GM19372 (cell line): ENCODE data around the gene RNASE1.
"Not testable (repeated sequence)": the region's sequence is repeated elsewhere in the genome, so short reads cannot be mapped to it uniquely, and the experiment has no call there.

Source experiments
- ATAC-seq: cut with Tn5 transposase; IDR thresholded peaks from one replicate; pipeline ENCODE4 v1.9.1; 2021; ENCODE audit warnings: mild to moderate bottlenecking, low read depth, moderate library complexity; ENCODE audit not compliant: unreplicated experiment

The RNASE1 gene

GRCh38 chr14:20802341-20803084 is at the start of gene RNASE1:
TSS of gene RNASE1 (minus strand) at chr14:20802844. CDS start at chr14:20802068, 776 bp downstream.
- ATAC-seq, result no peak

- ATAC-seq, result no peak
These were observed 46.4 kb upstream of the RNASE1 start for GRCh38 chr14:20848955-20849570.

- no peak for ATAC-seq
These were observed 45.8 kb upstream of the RNASE1 start for GRCh38 chr14:20848316-20848954.

GRCh38 chr14:20846560-20846959 is 43.9 kb upstream of the RNASE1 start:
- no peak for ATAC-seq

GRCh38 chr14:20841096-20841495 is 38.5 kb upstream of the RNASE1 start:
- no peak for ATAC-seq

- ATAC-seq, result no peak
These were observed 35.2 kb upstream of the RNASE1 start for GRCh38 chr14:20837831-20838230.

- no peak for ATAC-seq
These were observed 34.2 kb upstream of the RNASE1 start for GRCh38 chr14:20836668-20837338.

GRCh38 chr14:20834899-20835298 is 32.3 kb upstream of the RNASE1 start:
- no peak for ATAC-seq

GRCh38 chr14:20830831-20831230 is 28.2 kb upstream of the RNASE1 start:
- ATAC-seq, result no peak

GRCh38 chr14:20828024-20828694 is 25.5 kb upstream of the RNASE1 start:
- not testable (repeated sequence) for ATAC-seq

GRCh38 chr14:20827326-20827725 is 24.7 kb upstream of the RNASE1 start:
- no peak for ATAC-seq

GRCh38 chr14:20826666-20827065 is 24.0 kb upstream of the RNASE1 start:
- ATAC-seq, result not testable (repeated sequence)

GRCh38 chr14:20823859-20824258 is 21.2 kb upstream of the RNASE1 start:
- ATAC-seq, result no peak

GRCh38 chr14:20821521-20822108 is 19.0 kb upstream of the RNASE1 start:
- ATAC-seq, result not testable (repeated sequence)

- no peak for ATAC-seq
These were observed 17.6 kb upstream of the RNASE1 start for GRCh38 chr14:20820063-20820904.

- ATAC-seq, result no peak
These were observed 16.2 kb upstream of the RNASE1 start for GRCh38 chr14:20818861-20819260.

GRCh38 chr14:20815946-20816345 is 13.3 kb upstream of the RNASE1 start:
- ATAC-seq, result not testable (repeated sequence)

- ATAC-seq, result no peak
These were observed 9.6 kb upstream of the RNASE1 start for GRCh38 chr14:20811986-20812975.
